ENCODE data around the gene MRPL48.

The MRPL48 gene

DNA sequence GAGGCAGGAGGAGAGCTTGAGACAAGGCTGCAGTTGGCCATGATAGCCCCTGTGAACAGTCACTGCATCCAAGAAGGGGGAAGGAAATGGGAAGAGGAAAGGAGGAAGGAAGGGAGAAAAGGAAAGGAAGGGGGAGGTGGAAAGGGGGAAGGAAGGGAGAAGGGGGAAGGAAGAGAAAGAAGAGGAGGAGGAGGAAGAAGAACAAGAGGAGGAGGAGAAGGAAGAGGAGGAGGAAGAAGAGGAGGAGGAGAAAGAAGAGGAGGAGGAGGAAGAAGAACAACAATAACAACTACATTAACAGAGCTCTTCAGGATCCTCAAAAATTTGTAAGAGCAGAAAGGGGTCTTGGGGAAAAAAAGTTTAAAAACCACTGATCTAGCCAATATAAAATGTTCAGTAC, 32.0 kb upstream of the MRPL48 start:
- no peaks in the 10 kb centered on the region for H3K27me3 ChIP-seq
- no peak overlapping the region for H3K4me3 ChIP-seq (ENCODE audit: low read depth in 1 of 2, low read length in 1 of 2)
- no peaks in the 10 kb centered on the region for H3K9me3 ChIP-seq
- peak overlapping the region; percentile 61 for H3K27ac ChIP-seq
- H3K36me3 ChIP-seq = no peaks in the 10 kb centered on the region
- TF ChIP-seq CTCF (IDR thresholded peaks at IDR 0.05) = no peak
- H3K4me1 ChIP-seq (ENCODE audit: control insufficient read depth in 1 of 2, insufficient read depth in 1 of 2, low read depth in 1 of 2, low read length in 1 of 2) = peaks cover 34 to 40% of the 10 kb centered on the region in 2 experiments

DNA sequence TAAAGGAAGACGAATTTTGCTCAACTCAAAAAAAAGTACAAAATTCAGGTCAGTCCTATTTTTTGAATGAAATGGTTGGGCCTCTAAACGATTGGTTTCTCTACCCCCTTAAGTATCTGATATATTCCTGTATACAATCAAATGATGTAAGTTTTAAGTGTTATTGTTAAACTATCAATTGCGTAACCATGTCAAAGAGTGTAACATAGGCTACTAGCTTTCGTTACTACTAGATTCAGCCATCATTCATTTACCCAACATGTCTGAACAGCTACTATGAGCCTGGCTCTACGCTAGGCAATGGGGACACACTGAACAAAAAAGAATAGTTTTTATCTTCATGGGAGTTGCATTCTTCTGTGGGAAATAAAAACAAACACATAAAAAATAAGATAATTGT, 30.1 kb upstream of the MRPL48 start:
- Histone ChIP-seq H3K4me3 (ENCODE audit: low read depth in 1 of 2, low read length in 1 of 2) (no peak overlapping the region), H3K4me1 (ENCODE audit: control insufficient read depth in 1 of 2, insufficient read depth in 1 of 2, low read depth in 1 of 2, low read length in 1 of 2) (peaks cover 38 to 46% of the 10 kb centered on the region in 2 experiments), H3K36me3 (no peaks in the 10 kb centered on the region), H3K9me3 (no peaks in the 10 kb centered on the region), H3K27ac (peak overlapping the region; percentile 18), H3K27me3 (no peaks in the 10 kb centered on the region)
- no peak for TF ChIP-seq CTCF (IDR thresholded peaks at IDR 0.05)

DNA sequence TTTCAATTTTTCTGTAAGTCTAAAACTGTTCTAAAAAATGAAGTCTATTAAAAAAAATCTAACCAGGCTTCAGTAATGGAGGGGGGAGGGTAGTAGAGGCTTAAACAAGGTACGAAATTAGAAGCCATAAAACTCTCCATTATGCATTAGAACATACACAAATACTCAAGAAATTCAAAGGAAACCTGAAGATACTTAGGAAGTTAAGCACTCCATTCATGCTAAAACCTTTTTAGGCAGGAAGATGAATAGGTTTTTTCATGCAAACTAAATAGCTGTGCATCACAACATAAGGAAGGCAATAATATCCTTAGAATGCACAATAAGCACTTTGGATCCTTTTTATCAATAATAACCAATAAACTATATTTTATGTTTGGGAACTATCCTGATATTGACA, 29.2 kb upstream of the MRPL48 start:
- peaks cover 38 to 46% of the 10 kb centered on the region in 2 experiments for H3K4me1 ChIP-seq (ENCODE audit: control insufficient read depth in 1 of 2, insufficient read depth in 1 of 2, low read depth in 1 of 2, low read length in 1 of 2)
- H3K4me3 ChIP-seq (ENCODE audit: low read depth in 1 of 2, low read length in 1 of 2) = no peak overlapping the region
- no peaks in the 10 kb centered on the region for H3K27me3 ChIP-seq
- H3K36me3 ChIP-seq = no peaks in the 10 kb centered on the region
- H3K27ac ChIP-seq = no peak overlapping the region
- no peak for TF ChIP-seq CTCF (IDR thresholded peaks at IDR 0.05)
- H3K9me3 ChIP-seq = no peaks in the 10 kb centered on the region

DNA sequence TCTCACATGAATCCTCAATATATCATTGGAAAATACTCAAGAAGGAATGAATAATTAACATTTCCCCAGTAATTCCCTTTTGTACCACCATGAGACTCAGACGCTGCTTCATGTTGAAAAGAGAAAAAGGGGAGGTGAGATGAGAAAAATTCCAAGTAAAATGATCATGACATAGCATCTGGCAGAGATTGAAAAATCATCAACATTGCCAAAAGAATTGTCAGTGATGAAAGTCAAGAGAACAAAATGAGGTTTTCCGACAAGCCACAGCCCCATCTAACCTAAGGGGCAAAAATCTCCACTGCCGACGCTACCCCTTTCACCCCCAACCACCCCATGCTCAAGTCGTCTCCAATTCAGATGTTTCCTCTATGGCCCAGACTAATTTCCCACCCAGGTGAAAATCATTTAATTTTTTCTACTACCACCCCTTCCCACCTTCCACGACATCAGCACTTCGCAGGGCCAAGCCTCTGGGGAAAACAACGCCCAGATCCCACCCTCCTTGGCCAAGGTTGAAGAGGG, 28.0 kb upstream of the MRPL48 start:
- Histone ChIP-seq H3K9me3 (no peaks in the 10 kb centered on the region), H3K27me3 (no peaks in the 10 kb centered on the region), H3K27ac (peak overlapping the region; percentile 94), H3K4me1 (ENCODE audit: control insufficient read depth in 1 of 2, insufficient read depth in 1 of 2, low read depth in 1 of 2, low read length in 1 of 2) (peaks cover 38 to 46% of the 10 kb centered on the region in 2 experiments), H3K4me3 (ENCODE audit: low read depth in 1 of 2, low read length in 1 of 2) (peak overlapping the region; percentile 90 to 93), H3K36me3 (no peaks in the 10 kb centered on the region)
- no peak for TF ChIP-seq CTCF (IDR thresholded peaks at IDR 0.05)

- no peaks in the 10 kb centered on the region for H3K9me3 ChIP-seq
- no peak for TF ChIP-seq CTCF (IDR thresholded peaks at IDR 0.05)
- no peaks in the 10 kb centered on the region for H3K36me3 ChIP-seq
These were observed 27.5 kb upstream of the MRPL48 start for GRCh38 chr11:73760135-73760678.

More at GRCh38 chr11:73760135-73760678, 27.5 kb upstream of the MRPL48 start:
- H3K4me3 ChIP-seq (ENCODE audit: low read depth in 1 of 2, low read length in 1 of 2) = peak overlapping the region; percentile 90 to 93
- H3K4me1 ChIP-seq (ENCODE audit: control insufficient read depth in 1 of 2, insufficient read depth in 1 of 2, low read depth in 1 of 2, low read length in 1 of 2) = peaks cover 38 to 46% of the 10 kb centered on the region in 2 experiments
- H3K27me3 ChIP-seq = peaks cover 1% of the 10 kb centered on the region
- peak overlapping the region; percentile 94 for H3K27ac ChIP-seq
